GM23338 (cell line): ENCODE results near the gene EHD1. TPM values are rescaled to one million over a fixed set of nuclear protein-coding genes. Genes with fewer than 3 reads are reported as not detected.

Source experiments
- ATAC-seq: fragments of 200-7000 bp; cut with Tn5 transposase; 3 replicates; pipeline ENCODE4 v1.9.1; 2020
- DNase-seq: peaks from one replicate; pipeline ENCODE4 v3.0.0-alpha.2; 2015; ENCODE audit warnings: low spot score
- H2AFZ ChIP-seq: fragments of 200-600 bp; sonication (generic); 2 replicates; pipeline ENCODE4 v1.8.0; 2016; ENCODE audit warnings: antibody characterized with exemption, mild to moderate bottlenecking, moderate library complexity
- H3F3A ChIP-seq: fragments of 200-600 bp; sonication (generic); replicated peaks from 2 replicates; pipeline ENCODE4 v1.8.0; 2017; ENCODE audit warnings: antibody characterized with exemption, mixed run types, low read depth
- H3K27ac ChIP-seq: fragments of 200-600 bp; sonication (generic); 2 replicates; pipeline ENCODE4 v1.6.1; 2016; ENCODE audit warnings: low read depth
- H3K27me3 ChIP-seq: fragments of 200-600 bp; sonication (generic); 2 replicates; pipeline ENCODE4 v1.8.0; 2016; ENCODE audit warnings: mild to moderate bottlenecking, mixed run types, moderate library complexity; ENCODE audit not compliant: insufficient read depth
- H3K36me3 ChIP-seq: fragments of 200-600 bp; sonication (generic); 2 replicates; pipeline ENCODE4 v1.8.0; 2016; ENCODE audit warnings: mild to moderate bottlenecking; ENCODE audit not compliant: insufficient read depth
- H3K4me1 ChIP-seq: fragments of 200-600 bp; sonication (generic); 2 replicates; pipeline ENCODE4 v1.8.0; 2016; ENCODE audit warnings: mild to moderate bottlenecking, moderate library complexity; ENCODE audit not compliant: insufficient read depth
- H3K4me2 ChIP-seq: fragments of 200-600 bp; sonication (generic); 2 replicates; pipeline ENCODE4 v1.7.1; 2017; ENCODE audit warnings: mixed run types
- H3K4me3 ChIP-seq: fragments of 200-600 bp; sonication (generic); 2 replicates; pipeline ENCODE4 v1.6.1; 2016; ENCODE audit warnings: mixed run types
- H3K79me2 ChIP-seq: fragments of 200-600 bp; sonication (generic); replicated peaks from 2 replicates; pipeline ENCODE4 v1.8.0; 2017; ENCODE audit warnings: mild to moderate bottlenecking; ENCODE audit not compliant: insufficient read depth
- H3K9me2 ChIP-seq: fragments of 200-600 bp; sonication (generic); 2 replicates; pipeline ENCODE4 v1.8.0; 2017; ENCODE audit not compliant: insufficient read depth
- H4K20me1 ChIP-seq: fragments of 200-600 bp; sonication (generic); replicated peaks from 2 replicates; pipeline ENCODE4 v1.8.0; 2017; ENCODE audit warnings: mild to moderate bottlenecking; ENCODE audit not compliant: insufficient read depth
- H3K27ac Mint-ChIP-seq: 2 replicates; pipeline ENCODE4 v1.8.0; 2020; ENCODE audit warnings: inconsistent platforms, mild to moderate bottlenecking, moderate library complexity, mixed read lengths
- H3K27me3 Mint-ChIP-seq: 3 replicates; pipeline ENCODE4 v1.8.0; 2022; ENCODE audit warnings: low read depth, mild to moderate bottlenecking, moderate library complexity, mixed read lengths, inconsistent platforms; ENCODE audit not compliant: insufficient read depth, poor library complexity
- H3K36me3 Mint-ChIP-seq: 3 replicates; pipeline ENCODE4 v1.8.0; 2021; ENCODE audit warnings: low read depth, mild to moderate bottlenecking, inconsistent platforms, moderate library complexity, mixed read lengths
- H3K4me1 Mint-ChIP-seq: 3 replicates; pipeline ENCODE4 v1.8.0; 2020; ENCODE audit warnings: mild to moderate bottlenecking, inconsistent platforms, mixed read lengths
- H3K4me3 Mint-ChIP-seq: 3 replicates; pipeline ENCODE4 v1.8.0; 2021; ENCODE audit warnings: moderate library complexity, mild to moderate bottlenecking, inconsistent platforms, mixed read lengths
- H3K9me3 Mint-ChIP-seq: 3 replicates; pipeline ENCODE4 v1.8.0; 2020; ENCODE audit warnings: moderate library complexity, mild to moderate bottlenecking, inconsistent platforms, mixed read lengths
- CREB1 ChIP-seq: fragments of 250-450 bp; sonication (Bioruptor Pico); IDR thresholded peaks from 2 replicates; pipeline ENCODE4 v1.5.0; 2020; ENCODE audit warnings: low read depth, mild to moderate bottlenecking, moderate library complexity
- CTCF ChIP-seq, 2 experiments: fragments of 200-600 bp in 1 of 2; sonication (generic) in 1 of 2; conservative IDR thresholded peaks; 2 replicates each; pipeline versions ENCODE4 v1.5.1 to v1.6.1; 2016 to 2017; ENCODE audit warnings: antibody characterized with exemption in 2 of 2, low read depth in 2 of 2, mild to moderate bottlenecking in 2 of 2, moderate library complexity in 1 of 2
- ETS1 ChIP-seq: IDR thresholded peaks from 2 replicates; pipeline ENCODE4 v1.6.1; 2016; ENCODE audit warnings: antibody characterized with exemption
- EZH2 ChIP-seq: fragments of 200-600 bp; sonication (generic); IDR thresholded peaks from one replicate; pipeline ENCODE4 v1.8.0; 2017; ENCODE audit warnings: antibody characterized with exemption, mild to moderate bottlenecking, low read depth; ENCODE audit not compliant: unreplicated experiment
- EZH2phosphoT487 ChIP-seq: fragments of 200-600 bp; sonication (generic); IDR thresholded peaks from one replicate; pipeline ENCODE4 v1.8.1; 2018; ENCODE audit warnings: antibody characterized with exemption; ENCODE audit not compliant: unreplicated experiment
- JUNB ChIP-seq: IDR thresholded peaks from one replicate; pipeline ENCODE4 v1.6.1; 2016; ENCODE audit warnings: antibody characterized with exemption; ENCODE audit not compliant: unreplicated experiment
- POLR2AphosphoS5 ChIP-seq: IDR thresholded peaks from 2 replicates; pipeline ENCODE4 v1.6.1; 2016; ENCODE audit warnings: antibody characterized with exemption, low read depth
- STAT1 ChIP-seq: IDR thresholded peaks from one replicate; pipeline ENCODE4 v1.6.1; 2016; ENCODE audit warnings: antibody characterized with exemption; ENCODE audit not compliant: unreplicated experiment
- ZNF114 ChIP-seq: fragments of 250-450 bp; sonication (Bioruptor Pico); IDR thresholded peaks from 2 replicates; pipeline ENCODE4 v1.5.0; 2020; ENCODE audit warnings: mild to moderate bottlenecking, moderate library complexity
- ZNF331 ChIP-seq: fragments of 250-450 bp; sonication (Bioruptor Pico); IDR thresholded peaks from 2 replicates; pipeline ENCODE4 v1.5.0; 2020; ENCODE audit warnings: low read depth, mild to moderate bottlenecking, moderate library complexity
- ZNF462 ChIP-seq: fragments of 250-450 bp; sonication (Bioruptor Pico); IDR thresholded peaks from 2 replicates; pipeline ENCODE4 v1.5.0; 2020; ENCODE audit warnings: mild to moderate bottlenecking, moderate library complexity
- polyA plus RNA-seq: library from polyadenylated mRNA; unstranded; fragments of >200 nt; fragmentation: Nextera tagmentation; extraction: Ambion mirVana; gene quantifications from 2 replicates; pipeline ENCODE4 v1.2.1, GENCODE V29; 2016
- total RNA-seq: library from RNA; depleted of rRNA; stranded (reverse); fragments of >200 nt; shearing (Covaris generic); gene quantifications from 2 replicates; pipeline ENCODE4 v1.2.3, GENCODE V29; 2014
- TF ChIP-seq, protein P1 (sequence below): IDR thresholded peaks from one replicate; pipeline ENCODE4 v1.6.1; 2018; ENCODE audit warnings: antibody characterized with exemption; ENCODE audit not compliant: unreplicated experiment

EHD1 gene
- total and polyA plus RNA-seq, 2 experiments from 2014 or later = 16.7 to 69.7 TPM

DNA sequence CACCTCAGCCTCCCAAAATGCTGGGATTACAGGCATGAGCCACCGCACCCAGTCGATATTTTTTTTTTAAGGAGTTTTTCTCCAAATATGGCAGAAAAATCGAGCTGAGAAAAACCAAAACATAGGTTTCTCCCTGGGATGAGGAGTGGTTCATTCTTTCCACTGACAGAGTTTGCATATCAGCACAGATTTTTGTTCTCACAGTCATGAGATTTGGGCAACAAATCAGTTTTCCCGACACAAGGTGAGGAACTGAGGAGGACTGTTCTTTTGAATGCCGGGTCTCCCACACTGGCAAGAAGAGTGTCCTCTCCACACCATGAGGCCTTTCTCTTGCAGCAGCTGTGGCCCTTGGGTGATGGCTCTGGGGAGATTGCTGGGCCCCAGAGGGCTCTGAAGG, 3.8 kb upstream of the EHD1 start:
- no peak for TF ChIP-seq EZH2phosphoT487
- no peak for TF ChIP-seq ZNF462
- TF ChIP-seq, protein P1, sequence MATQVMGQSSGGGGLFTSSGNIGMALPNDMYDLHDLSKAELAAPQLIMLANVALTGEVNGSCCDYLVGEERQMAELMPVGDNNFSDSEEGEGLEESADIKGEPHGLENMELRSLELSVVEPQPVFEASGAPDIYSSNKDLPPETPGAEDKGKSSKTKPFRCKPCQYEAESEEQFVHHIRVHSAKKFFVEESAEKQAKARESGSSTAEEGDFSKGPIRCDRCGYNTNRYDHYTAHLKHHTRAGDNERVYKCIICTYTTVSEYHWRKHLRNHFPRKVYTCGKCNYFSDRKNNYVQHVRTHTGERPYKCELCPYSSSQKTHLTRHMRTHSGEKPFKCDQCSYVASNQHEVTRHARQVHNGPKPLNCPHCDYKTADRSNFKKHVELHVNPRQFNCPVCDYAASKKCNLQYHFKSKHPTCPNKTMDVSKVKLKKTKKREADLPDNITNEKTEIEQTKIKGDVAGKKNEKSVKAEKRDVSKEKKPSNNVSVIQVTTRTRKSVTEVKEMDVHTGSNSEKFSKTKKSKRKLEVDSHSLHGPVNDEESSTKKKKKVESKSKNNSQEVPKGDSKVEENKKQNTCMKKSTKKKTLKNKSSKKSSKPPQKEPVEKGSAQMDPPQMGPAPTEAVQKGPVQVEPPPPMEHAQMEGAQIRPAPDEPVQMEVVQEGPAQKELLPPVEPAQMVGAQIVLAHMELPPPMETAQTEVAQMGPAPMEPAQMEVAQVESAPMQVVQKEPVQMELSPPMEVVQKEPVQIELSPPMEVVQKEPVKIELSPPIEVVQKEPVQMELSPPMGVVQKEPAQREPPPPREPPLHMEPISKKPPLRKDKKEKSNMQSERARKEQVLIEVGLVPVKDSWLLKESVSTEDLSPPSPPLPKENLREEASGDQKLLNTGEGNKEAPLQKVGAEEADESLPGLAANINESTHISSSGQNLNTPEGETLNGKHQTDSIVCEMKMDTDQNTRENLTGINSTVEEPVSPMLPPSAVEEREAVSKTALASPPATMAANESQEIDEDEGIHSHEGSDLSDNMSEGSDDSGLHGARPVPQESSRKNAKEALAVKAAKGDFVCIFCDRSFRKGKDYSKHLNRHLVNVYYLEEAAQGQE = no peak
- TF ChIP-seq ZNF331 (CRISPR knock-in tag) = no peak
- no peak for TF ChIP-seq ETS1
- no peak for TF ChIP-seq EZH2
- no peak for TF ChIP-seq JUNB
- no peak for TF ChIP-seq POLR2AphosphoS5
- no peak for TF ChIP-seq CREB1 (CRISPR knock-in tag)
- no peak for TF ChIP-seq STAT1
- TF ChIP-seq ZNF114 (CRISPR knock-in tag) = no peak
- no peak for TF ChIP-seq CTCF (conservative IDR thresholded peaks at IDR 0.05; ENCODE audit: low read depth in 2 of 2)
- Mint-ChIP-seq H3K4me3 (no peak overlapping the region), H3K27ac (no peak overlapping the region), H3K27me3 (peaks cover 5% of the 10 kb centered on the region), H3K4me1 (peaks cover 18% of the 10 kb centered on the region), H3K36me3 (no peaks in the 10 kb centered on the region), H3K9me3 (no peaks in the 10 kb centered on the region)
- Histone ChIP-seq H3K27me3 (peaks cover 5% of the 10 kb centered on the region; the same call in 1 of the 2 replicates), H3K79me2 (peaks cover 4% of the 10 kb centered on the region; the same call in 1 of the 2 replicates), H3K4me2 (no peak overlapping the region), H3F3A (0 out of 2 replicates have a peak, but pooled peaks cover 4% of the 10 kb centered on the region), H2AFZ (no peak overlapping the region), H3K4me1 (peaks cover 11% of the 10 kb centered on the region; the same call in 1 of the 2 replicates), H3K36me3 (no peaks in the 10 kb centered on the region), H3K4me3 (no peak overlapping the region), H3K9me2 (no peaks in the 10 kb centered on the region), H4K20me1 (no peaks in the 10 kb centered on the region), H3K27ac (no peak overlapping the region)
- ATAC-seq (no peak), DNase-seq (no peak)
